Measurements from ENCODE around the gene MXD4. TPM values are rescaled to one million over a fixed set of nuclear protein-coding genes. Genes with fewer than 3 reads are reported as not detected.

MXD4 gene
- total and polyA plus RNA-seq, 9 of the 15 experiments (the other 6 are each of a cell fraction or from before 2014, with no cell fraction given) = 0.06 to 13.5 (median 5.9) TPM

DNA sequence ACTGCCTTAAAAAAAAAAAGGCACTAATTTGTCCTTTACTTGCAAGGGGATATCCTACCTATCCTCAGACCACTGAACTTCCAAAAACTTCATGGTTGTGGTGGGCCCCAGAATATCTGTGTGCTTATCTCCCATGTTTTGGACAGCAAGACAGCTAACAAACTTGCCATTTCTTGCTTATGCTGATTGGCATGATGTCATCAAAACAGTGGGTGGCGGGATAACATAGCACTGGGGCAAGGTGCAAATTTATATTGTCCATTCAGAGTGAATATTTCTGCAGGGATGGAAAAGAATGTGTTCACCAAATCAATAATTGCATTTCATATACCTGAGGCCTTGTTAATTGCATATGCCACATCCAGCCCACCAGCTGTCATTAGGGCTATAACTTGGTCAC is 43.5 kb downstream of the MXD4 start:
- ChIA-PET CTCF (ENCODE audit: low intra/inter-chr PET ratio) (interaction anchor here (0.7 to 2.8 kb wide), 2 partner anchors 223 to 243 kb away, joined by 3 to 25 read pairs; no protein-coding TSS in a partner anchor), POLR2A (interaction anchor here (1.2 to 1.5 kb wide), 2 partner anchors 10 to 251 kb away, joined by 3 to 5 read pairs; partner anchors contain the start of gene RNF4)
- peaks cover 7% of the 10 kb centered on the region; the same call in 1 of the 2 replicates for H4K20me1 ChIP-seq (replicated peaks; ENCODE audit: control insufficient read depth, insufficient read depth, low read length)
- no peak for ATAC-seq
- TF ChIP-seq POLR3A (IDR thresholded peaks at IDR 0.05; ENCODE audit: borderline replicate concordance, extremely low read depth, insufficient read depth, insufficient read length) (no peak), ZNF146 (CRISPR knock-in tag; IDR thresholded peaks at IDR 0.05; ENCODE audit: unreplicated experiment) (no peak), EP400 (IDR thresholded peaks at IDR 0.05) (no peak), ETV5 (CRISPR knock-in tag; IDR thresholded peaks at IDR 0.05; ENCODE audit: low read depth) (no peak), POLR2AphosphoS5 (IDR thresholded peaks at IDR 0.05; ENCODE audit: control insufficient read depth, insufficient read depth, low read depth, low read length) (no peak), KDM5B (IDR thresholded peaks at IDR 0.05; ENCODE audit: insufficient replicate concordance, low read depth, low read length) (no peak), ZNF224 (CRISPR knock-in tag; IDR thresholded peaks at IDR 0.05) (no peak), NFE2L1 (tag; IDR thresholded peaks at IDR 0.05; ENCODE audit: borderline replicate concordance, low read depth) (no peak), MAFF (IDR thresholded peaks at IDR 0.05; ENCODE audit: low read length) (no peak), ZC3H4 (CRISPR knock-in tag; IDR thresholded peaks at IDR 0.05; ENCODE audit: borderline replicate concordance) (no peak), ZNF143 (CRISPR knock-in tag; IDR thresholded peaks at IDR 0.05) (no peak), CHD2 (IDR thresholded peaks at IDR 0.05; ENCODE audit: low read depth, low read length) (no peak), HCFC1 (IDR thresholded peaks at IDR 0.05; ENCODE audit: low read depth, low read length) (no peak), KLF13 (tag; IDR thresholded peaks at IDR 0.05; ENCODE audit: borderline replicate concordance, low read depth) (no peak), ATF7 (IDR thresholded peaks at IDR 0.05) (no peak), TARDBP (IDR thresholded peaks at IDR 0.05) (no peak), FOXJ2 (tag; IDR thresholded peaks at IDR 0.05) (no peak), SMARCA4 (IDR thresholded peaks at IDR 0.05) (no peak)
- TF ChIP-seq, protein P1, sequence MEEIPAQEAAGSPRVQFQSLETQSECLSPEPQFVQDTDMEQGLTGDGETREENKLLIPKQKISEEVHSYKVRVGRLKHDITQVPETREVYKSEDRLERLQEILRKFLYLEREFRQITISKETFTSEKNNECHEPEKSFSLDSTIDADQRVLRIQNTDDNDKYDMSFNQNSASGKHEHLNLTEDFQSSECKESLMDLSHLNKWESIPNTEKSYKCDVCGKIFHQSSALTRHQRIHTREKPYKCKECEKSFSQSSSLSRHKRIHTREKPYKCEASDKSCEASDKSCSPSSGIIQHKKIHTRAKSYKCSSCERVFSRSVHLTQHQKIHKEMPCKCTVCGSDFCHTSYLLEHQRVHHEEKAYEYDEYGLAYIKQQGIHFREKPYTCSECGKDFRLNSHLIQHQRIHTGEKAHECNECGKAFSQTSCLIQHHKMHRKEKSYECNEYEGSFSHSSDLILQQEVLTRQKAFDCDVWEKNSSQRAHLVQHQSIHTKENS (CRISPR knock-in tag; IDR thresholded peaks at IDR 0.05) = no peak
- H3K4me3 ChIP-seq = no peak overlapping the region
- H3K79me2 ChIP-seq (ENCODE audit: control insufficient read depth, insufficient read depth, low read length) = no peaks in the 10 kb centered on the region
- no peak for FAIRE-seq
- no peak overlapping the region for H3K9ac ChIP-seq (ENCODE audit: insufficient read depth in 1 of 2, low read depth in 2 of 2, low read length in 2 of 2)
- peaks cover 0 to 9% of the 10 kb centered on the region in 2 experiments; a peak in 3 of 5 replicates for H3K27me3 ChIP-seq (ENCODE audit: control insufficient read depth in 2 of 2, insufficient read depth in 2 of 2, low read length in 2 of 2)
- H3K27ac ChIP-seq (ENCODE audit: extremely low read depth, low read depth, low read length) = no peak overlapping the region
- 67% methylated on average over 1 of the region's 1 CpG for WGBS (ENCODE audit: insufficient coverage, low coverage, missing lambda C conversion rate)
- in situ Hi-C loops (cut with MboI) = no loop called here
- H2AFZ ChIP-seq (ENCODE audit: low read depth, low read length) = no peak overlapping the region
- no peak for DNase-seq (ENCODE audit: extremely low read depth in 1 of 4, low spot score in 3 of 4)
- H3K36me3 ChIP-seq (ENCODE audit: control insufficient read depth, insufficient read depth, low read length) = peaks cover 8% of the 10 kb centered on the region; the same call in 1 of the 3 replicates
- intact Hi-C loops (cut with micrococcal nuclease) = no loop called here
- no peaks in the 10 kb centered on the region for H3K9me1 ChIP-seq (ENCODE audit: control insufficient read depth, insufficient read depth, low read length)
- H3K9me3 ChIP-seq (replicated peaks; ENCODE audit: control insufficient read depth, insufficient read depth, low read depth, low read length) = no peaks in the 10 kb centered on the region
- no peaks in the 10 kb centered on the region; a peak in 1 of 5 replicates for H3K4me1 ChIP-seq (replicated peaks in 1 of 2; ENCODE audit: control insufficient read depth in 2 of 2, insufficient read depth in 2 of 2, low read length in 2 of 2)
- no TSS peak for BruUV-seq (replicated peaks)
- no peak overlapping the region for H3K4me2 ChIP-seq (ENCODE audit: insufficient read depth, low read length)

All from K562 (cell line).